B cell (primary cell): ENCODE results near the gene ZNF438. TPM values are rescaled to one million over a fixed set of nuclear protein-coding genes. Genes with fewer than 3 reads are reported as not detected.
A peak's percentile ranks its signal among the peaks of the same experiment; 100 is the strongest.

Experiments
- ATAC-seq: fragments of 200-7000 bp; cut with Tn5 transposase; one replicate; pipeline ENCODE4 v1.10.0; 2021; ENCODE audit warnings: low read depth, mild to moderate bottlenecking, moderate number of reproducible peaks, moderate library complexity
- CTCF ChIA-PET: fragments of 350-600 bp; sonication (Branson Sonifier 250); formaldehyde crosslinking; loops from one replicate; lab custom pipeline; 2021; ENCODE audit warnings: antibody characterized with exemption, inconsistent platforms; lab: Charles Lee
- POLR2A ChIA-PET: fragments of 350-600 bp; sonication (Branson Sonifier 250); formaldehyde crosslinking; loops from one replicate; lab custom pipeline; 2021; ENCODE audit warnings: antibody characterized with exemption; lab: Charles Lee
- DNase-seq: peaks from one replicate; pipeline ENCODE4 v3.0.0; 2013
- H2AFZ ChIP-seq: 2 replicates; pipeline ENCODE4 v1.6.1; 2012; ENCODE audit warnings: mild to moderate bottlenecking, low read depth, low read length; ENCODE audit not compliant: insufficient read depth, poor library complexity, severe bottlenecking
- H3K27ac ChIP-seq, 2 donors: 1 replicate in 1 of 2; 2 replicates in 1 of 2; pipeline ENCODE4 v1.5.1; 2012 to 2013; ENCODE audit warnings: low read length in 2 of 2, mild to moderate bottlenecking in 2 of 2, moderate library complexity in 1 of 2
- H3K27me3 ChIP-seq, 4 experiments: fragments of 200-600 bp in 1 of 4; sonication (generic) in 1 of 4; replicated peaks in 1 of 4; 1 replicate in 2 of 4; 2 replicates in 2 of 4; pipeline versions ENCODE4 v1.6.1 to v1.7.0; 2013 to 2016; ENCODE audit warnings: low read length in 3 of 4, mild to moderate bottlenecking in 2 of 4, mixed read lengths in 1 of 4, moderate library complexity in 1 of 4; ENCODE audit not compliant: insufficient read depth in 4 of 4, control insufficient read depth in 3 of 4; ENCODE audit errors: control extremely low read depth in 1 of 4
- H3K36me3 ChIP-seq, 2 experiments: replicated peaks in 1 of 2; 1 replicate in 1 of 2; 2 replicates in 1 of 2; pipeline versions ENCODE4 v1.6.1 to v1.7.1; 2013; ENCODE audit warnings: low read length in 1 of 2; ENCODE audit not compliant: insufficient read depth in 2 of 2, control insufficient read depth in 1 of 2; ENCODE audit errors: control extremely low read depth in 1 of 2, extremely low read depth in 1 of 2
- H3K4me1 ChIP-seq, 2 donors: fragments of 200-600 bp in 1 of 2; sonication (generic) in 1 of 2; 1 replicate in 1 of 2; 2 replicates in 1 of 2; pipeline versions ENCODE4 v1.5.1 to v1.6.1; 2013 to 2017; ENCODE audit warnings: low read length in 2 of 2; ENCODE audit not compliant: control insufficient read depth in 2 of 2, insufficient read depth in 2 of 2
- H3K4me2 ChIP-seq: replicated peaks from 2 replicates; pipeline ENCODE3; 2012; ENCODE audit warnings: mild to moderate bottlenecking, low read depth, low read length; ENCODE audit not compliant: poor library complexity, severe bottlenecking
- H3K4me3 ChIP-seq, 5 experiments: fragments of 200-600 bp in 1 of 5; sonication (generic) in 1 of 5; 1 replicate in 3 of 5; 2 replicates in 2 of 5; pipeline versions ENCODE4 v1.5.1 to v1.7.0; 2011 to 2016; ENCODE audit warnings: low read length in 4 of 5, mild to moderate bottlenecking in 4 of 5, low read depth in 2 of 5, control low read depth in 1 of 5, moderate library complexity in 1 of 5; ENCODE audit not compliant: insufficient read depth in 1 of 5; ENCODE audit errors: control extremely low read depth in 1 of 5, extremely low read depth in 1 of 5
- H3K79me2 ChIP-seq: fragments of 200-600 bp; sonication (generic); one replicate; pipeline ENCODE4 v1.6.0; 2016; ENCODE audit warnings: low read length; ENCODE audit not compliant: control insufficient read depth, insufficient read depth
- H3K9ac ChIP-seq: fragments of 200-600 bp; sonication (generic); 2 replicates; pipeline ENCODE4 v1.6.1; 2017; ENCODE audit warnings: mild to moderate bottlenecking, low read length, moderate library complexity
- H3K9me3 ChIP-seq, 3 donors: one replicate each; pipeline versions ENCODE4 v1.6.1 to v1.7.1; 2013; ENCODE audit warnings: low read length in 2 of 3; ENCODE audit not compliant: control insufficient read depth in 2 of 3, insufficient read depth in 1 of 3; ENCODE audit errors: control extremely low read depth in 1 of 3
- H4K20me1 ChIP-seq: 2 replicates; pipeline ENCODE4 v1.6.0; 2012; ENCODE audit warnings: mild to moderate bottlenecking, low read length; ENCODE audit not compliant: insufficient read depth, control insufficient read depth, poor library complexity, severe bottlenecking
- H3K27ac Mint-ChIP-seq: one replicate; pipeline ENCODE4 v1.8.0; 2021; ENCODE audit warnings: mixed read lengths
- H3K27me3 Mint-ChIP-seq: one replicate; pipeline ENCODE4 v1.8.0; 2021; ENCODE audit warnings: mixed read lengths
- H3K4me1 Mint-ChIP-seq: one replicate; pipeline ENCODE4 v1.8.0; 2021; ENCODE audit warnings: mixed read lengths
- H3K4me3 Mint-ChIP-seq: one replicate; pipeline ENCODE4 v1.8.0; 2021; ENCODE audit warnings: mixed read lengths
- H3K9me3 Mint-ChIP-seq: one replicate; pipeline ENCODE4 v1.8.0; 2022; ENCODE audit warnings: mixed read lengths; ENCODE audit not compliant: insufficient read depth
- EZH2 ChIP-seq: IDR thresholded peaks from 2 replicates; pipeline ENCODE4 v1.6.1; 2012; ENCODE audit warnings: borderline replicate concordance, low read depth, mild to moderate bottlenecking, moderate library complexity, low read length; ENCODE audit not compliant: insufficient read depth, poor library complexity, severe bottlenecking
- WGBS: methylation state at CpG from one replicate; pipeline ENCODE4 v1.1.5; 2013; ENCODE audit warnings: missing lambda C conversion rate; ENCODE audit not compliant: insufficient coverage; 5-methylcytosine and 5-hydroxymethylcytosine counted together
- intact Hi-C: fragments of 100-400 bp; cut with micrococcal nuclease; formaldehyde crosslinking; loops from one replicate; pipeline ENCODE4 v1.10.0; 2022
- polyA plus RNA-seq: library from polyadenylated mRNA; depleted of rRNA; stranded (reverse); fragments of >200 nt; gene quantifications from 2 replicates; pipeline ENCODE4 v1.2.3, GENCODE V29; 2012
- total RNA-seq, 2 donors: library from RNA; stranded (reverse); fragments of 120-200 nt in 1 of 2; gene quantifications; 1 replicate in 1 of 2; 2 replicates in 1 of 2; pipeline versions ENCODE4 v1.2.3 to v1.2.4, GENCODE V29; 2013 to 2022
- TF ChIP-seq, protein P1 (sequence below): fragments of 200-600 bp; IDR thresholded peaks from one replicate; pipeline ENCODE4 v1.8.0; 2022; ENCODE audit warnings: antibody characterized with exemption, mild to moderate bottlenecking

ZNF438 gene
- total and polyA plus RNA-seq, 2 donors (not counting 1 experiment from before 2014, with no cell fraction given): 2.0 to 3.7 TPM

DNA sequence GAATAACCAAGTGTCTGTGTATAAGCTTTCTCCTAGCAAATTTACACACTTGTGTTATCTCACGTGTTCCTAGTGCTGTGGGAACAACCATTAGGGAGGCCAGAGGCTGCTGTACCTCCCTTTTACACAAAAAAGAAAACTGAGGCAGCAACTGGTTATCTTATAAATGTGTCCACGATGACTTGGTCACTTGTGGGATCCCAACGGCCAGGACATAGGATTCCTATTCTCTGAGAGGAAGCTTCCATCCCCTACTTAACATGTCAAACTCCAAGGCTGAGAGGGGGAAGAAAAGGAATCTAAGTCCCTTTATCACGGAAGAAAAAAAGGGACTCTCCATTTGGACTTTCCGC is 484 bp downstream of the ZNF438 start:
- WGBS: 0% methylated on average over 2 of the region's 5 CpGs
- H2AFZ ChIP-seq: peak overlapping the region; percentile 98
- POLR2A ChIA-PET: interaction anchor here (1.0 to 1.5 kb wide), 2 partner anchors 102 to 287 kb away, joined by 5 to 9 read pairs; no protein-coding TSS in a partner anchor
- peaks cover 23% of the 10 kb centered on the region for H3K79me2 ChIP-seq
- no peaks in the 10 kb centered on the region for H3K36me3 ChIP-seq
- ATAC-seq (no peak), DNase-seq (no peak)
- TF ChIP-seq EZH2: no peak
- TF ChIP-seq, protein P1, sequence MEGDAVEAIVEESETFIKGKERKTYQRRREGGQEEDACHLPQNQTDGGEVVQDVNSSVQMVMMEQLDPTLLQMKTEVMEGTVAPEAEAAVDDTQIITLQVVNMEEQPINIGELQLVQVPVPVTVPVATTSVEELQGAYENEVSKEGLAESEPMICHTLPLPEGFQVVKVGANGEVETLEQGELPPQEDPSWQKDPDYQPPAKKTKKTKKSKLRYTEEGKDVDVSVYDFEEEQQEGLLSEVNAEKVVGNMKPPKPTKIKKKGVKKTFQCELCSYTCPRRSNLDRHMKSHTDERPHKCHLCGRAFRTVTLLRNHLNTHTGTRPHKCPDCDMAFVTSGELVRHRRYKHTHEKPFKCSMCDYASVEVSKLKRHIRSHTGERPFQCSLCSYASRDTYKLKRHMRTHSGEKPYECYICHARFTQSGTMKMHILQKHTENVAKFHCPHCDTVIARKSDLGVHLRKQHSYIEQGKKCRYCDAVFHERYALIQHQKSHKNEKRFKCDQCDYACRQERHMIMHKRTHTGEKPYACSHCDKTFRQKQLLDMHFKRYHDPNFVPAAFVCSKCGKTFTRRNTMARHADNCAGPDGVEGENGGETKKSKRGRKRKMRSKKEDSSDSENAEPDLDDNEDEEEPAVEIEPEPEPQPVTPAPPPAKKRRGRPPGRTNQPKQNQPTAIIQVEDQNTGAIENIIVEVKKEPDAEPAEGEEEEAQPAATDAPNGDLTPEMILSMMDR: no peak
- intact Hi-C loops: loop anchor here (1.0 to 10.0 kb wide), 6 partner anchors 246 to 1414 kb away; partner anchors contain the start of gene CCDC7
- H3K27me3 ChIP-seq: no peaks in the 10 kb centered on the region
- Mint-ChIP-seq H3K9me3 (no peaks in the 10 kb centered on the region), H3K4me3 (peak overlapping the region; percentile 94), H3K27me3 (no peaks in the 10 kb centered on the region), H3K4me1 (peaks cover 9% of the 10 kb centered on the region), H3K27ac (peak overlapping the region; percentile 99)
- peak overlapping the region; percentile 58 to 88 (median 76) for H3K4me3 ChIP-seq
- no peaks in the 10 kb centered on the region for H4K20me1 ChIP-seq
- peak overlapping the region; percentile 98 for H3K4me2 ChIP-seq
- CTCF ChIA-PET: interaction anchor here (0.7 to 2.8 kb wide), 12 partner anchors 9 to 1147 kb away, joined by 3 to 9 read pairs (median 4); no protein-coding TSS in a partner anchor
- H3K9me3 ChIP-seq: no peaks in the 10 kb centered on the region
- peaks cover 7 to 16% of the 10 kb centered on the region in 2 donors for H3K4me1 ChIP-seq
- H3K27ac ChIP-seq: peak overlapping the region; percentile 99
- peak overlapping the region; percentile 79 for H3K9ac ChIP-seq

DNA sequence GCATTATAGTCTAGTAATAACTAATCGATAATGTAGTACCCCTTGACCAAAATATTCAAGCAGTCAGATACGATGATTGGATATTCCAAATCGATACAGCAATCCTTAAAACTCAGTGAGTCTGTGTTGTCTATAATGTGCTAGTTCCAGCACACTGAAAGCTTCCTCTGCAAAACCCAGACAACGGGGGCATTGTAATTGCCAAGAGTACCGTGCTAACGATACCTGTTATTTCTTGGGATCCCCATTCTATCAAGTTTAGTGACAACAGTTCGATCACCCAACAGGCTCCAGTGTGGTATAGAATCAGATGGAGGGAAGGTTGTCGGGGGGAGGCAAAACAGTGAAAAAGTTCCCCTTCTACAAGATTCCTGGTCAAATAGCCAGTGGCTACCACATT is 865 bp downstream of the ZNF438 start:
- Histone ChIP-seq H3K36me3 (no peaks in the 10 kb centered on the region), H3K79me2 (peaks cover 23% of the 10 kb centered on the region), H3K4me3 (peak overlapping the region in 4 of 5 experiments; percentile 58 to 88 (median 80)), H3K4me2 (peak overlapping the region; percentile 98), H3K4me1 (peaks cover 7 to 16% of the 10 kb centered on the region in 2 donors), H4K20me1 (no peaks in the 10 kb centered on the region), H3K27ac (peak overlapping the region; percentile 99), H3K9me3 (no peaks in the 10 kb centered on the region), H2AFZ (peak overlapping the region; percentile 98), H3K9ac (peak overlapping the region; percentile 79), H3K27me3 (no peaks in the 10 kb centered on the region)
- 92% methylated on average over 5 of the region's 8 CpGs for whole genome bisulfite sequencing
- peak overlapping the region; percentile 94 for H3K4me3 Mint-ChIP-seq
- no peak for DNase-seq
- H3K27me3 Mint-ChIP-seq: no peaks in the 10 kb centered on the region
- ChIA-PET POLR2A (no interaction called here), CTCF (interaction anchor here (0.7 to 2.8 kb wide), 4 partner anchors 360 to 1147 kb away, joined by 3 to 9 read pairs (median 4); no protein-coding TSS in a partner anchor)
- H3K4me1 Mint-ChIP-seq: peaks cover 9% of the 10 kb centered on the region
- H3K9me3 Mint-ChIP-seq: no peaks in the 10 kb centered on the region
- intact Hi-C loops: loop anchor here (1.0 to 10.0 kb wide), 6 partner anchors 246 to 1414 kb away; partner anchors contain the start of gene CCDC7
- TF ChIP-seq, protein P1: no peak
- TF ChIP-seq EZH2: no peak
- no peak for ATAC-seq
- no peak overlapping the region for H3K27ac Mint-ChIP-seq
